ENCODE measurements around the gene NFKBIZ.

NFKBIZ gene, protein sequence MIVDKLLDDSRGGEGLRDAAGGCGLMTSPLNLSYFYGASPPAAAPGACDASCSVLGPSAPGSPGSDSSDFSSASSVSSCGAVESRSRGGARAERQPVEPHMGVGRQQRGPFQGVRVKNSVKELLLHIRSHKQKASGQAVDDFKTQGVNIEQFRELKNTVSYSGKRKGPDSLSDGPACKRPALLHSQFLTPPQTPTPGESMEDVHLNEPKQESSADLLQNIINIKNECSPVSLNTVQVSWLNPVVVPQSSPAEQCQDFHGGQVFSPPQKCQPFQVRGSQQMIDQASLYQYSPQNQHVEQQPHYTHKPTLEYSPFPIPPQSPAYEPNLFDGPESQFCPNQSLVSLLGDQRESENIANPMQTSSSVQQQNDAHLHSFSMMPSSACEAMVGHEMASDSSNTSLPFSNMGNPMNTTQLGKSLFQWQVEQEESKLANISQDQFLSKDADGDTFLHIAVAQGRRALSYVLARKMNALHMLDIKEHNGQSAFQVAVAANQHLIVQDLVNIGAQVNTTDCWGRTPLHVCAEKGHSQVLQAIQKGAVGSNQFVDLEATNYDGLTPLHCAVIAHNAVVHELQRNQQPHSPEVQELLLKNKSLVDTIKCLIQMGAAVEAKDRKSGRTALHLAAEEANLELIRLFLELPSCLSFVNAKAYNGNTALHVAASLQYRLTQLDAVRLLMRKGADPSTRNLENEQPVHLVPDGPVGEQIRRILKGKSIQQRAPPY

DNA sequence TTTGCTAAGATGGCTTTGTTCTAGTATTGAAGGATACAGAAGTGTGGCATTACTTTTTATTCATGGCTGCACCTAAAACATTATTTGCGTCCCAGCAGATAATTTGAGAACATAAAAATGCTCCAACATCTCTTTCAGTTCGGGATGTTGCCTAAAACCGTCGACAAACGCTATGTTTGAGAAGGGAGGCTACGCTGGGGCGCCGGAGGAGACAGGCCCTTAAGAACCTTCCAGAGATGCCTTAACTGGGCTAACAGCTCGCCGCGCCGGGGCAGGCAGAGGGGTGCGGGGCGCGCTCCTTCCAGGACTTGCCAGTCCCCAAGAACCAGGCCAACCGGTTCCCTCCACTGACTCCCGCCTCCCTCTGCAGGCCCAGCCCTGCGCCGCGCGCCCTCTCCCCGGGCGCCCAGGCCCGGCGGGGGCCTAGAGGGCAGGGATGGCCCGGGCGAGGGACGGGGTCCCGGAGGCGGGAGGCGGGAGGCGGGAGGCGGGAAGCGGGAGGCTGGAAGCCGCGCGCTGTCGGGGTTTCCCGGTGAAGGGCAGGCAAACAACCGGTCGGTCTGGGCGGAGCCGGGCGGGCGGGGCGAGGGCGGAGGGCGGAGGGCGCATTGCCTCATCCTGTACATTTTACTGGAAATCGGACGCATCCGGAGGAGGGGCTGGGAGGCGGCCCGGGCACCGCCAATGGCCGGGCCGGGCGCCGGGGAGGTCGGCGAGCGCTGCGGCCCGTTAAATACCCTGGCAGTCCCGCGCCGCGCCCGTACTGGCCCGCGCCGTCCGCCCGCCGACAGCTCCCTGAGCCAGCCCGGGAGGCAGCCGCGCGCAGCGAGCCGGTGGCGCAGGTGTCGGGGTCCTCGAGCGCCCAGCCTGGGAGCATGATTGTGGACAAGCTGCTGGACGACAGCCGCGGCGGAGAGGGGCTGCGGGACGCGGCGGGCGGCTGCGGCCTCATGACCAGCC is at the start of gene NFKBIZ:
Gene NFKBIZ (plus strand): TSS at position 761 of the 960 bp plus-strand sequence. CDS start 115 bp downstream, at position 876.
- DNase-seq, result peak; percentile 93

DNA sequence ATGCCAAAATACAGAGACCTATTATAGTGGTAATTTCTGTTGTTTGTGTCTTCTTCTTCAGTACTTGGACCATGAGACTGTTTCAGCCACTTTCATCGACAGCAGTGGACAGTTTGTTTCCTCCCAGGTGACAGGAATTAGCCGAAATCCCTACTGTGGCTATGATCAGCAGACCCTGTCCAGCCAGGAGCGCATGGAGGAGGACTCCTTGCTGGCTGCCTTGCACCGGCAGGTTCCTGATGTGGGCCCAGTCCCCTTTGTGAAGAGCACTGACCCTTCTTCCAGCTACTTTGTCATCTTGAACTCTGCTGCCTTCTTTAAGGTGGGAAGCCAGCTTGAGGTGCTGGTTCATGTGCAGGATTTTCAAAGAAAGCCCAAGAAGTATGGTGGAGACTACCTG is 48.1 kb upstream of the NFKBIZ start:
- DNase-seq, result no peak

DNA sequence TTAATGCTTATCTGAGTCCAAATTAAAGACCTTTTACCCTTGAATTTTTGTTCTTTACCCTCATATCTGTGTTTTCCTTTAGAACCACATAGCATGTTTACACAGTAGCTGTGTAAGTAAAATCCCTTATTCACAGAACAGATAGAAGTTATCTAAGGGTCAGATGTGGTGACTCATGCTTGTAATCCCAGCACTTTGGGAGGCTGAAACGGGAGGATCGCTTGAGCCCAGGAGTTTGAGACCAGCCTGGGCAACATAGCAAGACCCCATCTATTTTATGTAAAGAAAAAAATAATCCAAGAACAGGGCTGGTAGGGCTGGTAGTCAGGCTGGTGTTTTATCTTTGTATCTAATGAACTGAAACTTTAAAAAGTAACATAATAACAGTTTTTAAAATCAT is 47.1 kb upstream of the NFKBIZ start:
- DNase-seq, result no peak

DNA sequence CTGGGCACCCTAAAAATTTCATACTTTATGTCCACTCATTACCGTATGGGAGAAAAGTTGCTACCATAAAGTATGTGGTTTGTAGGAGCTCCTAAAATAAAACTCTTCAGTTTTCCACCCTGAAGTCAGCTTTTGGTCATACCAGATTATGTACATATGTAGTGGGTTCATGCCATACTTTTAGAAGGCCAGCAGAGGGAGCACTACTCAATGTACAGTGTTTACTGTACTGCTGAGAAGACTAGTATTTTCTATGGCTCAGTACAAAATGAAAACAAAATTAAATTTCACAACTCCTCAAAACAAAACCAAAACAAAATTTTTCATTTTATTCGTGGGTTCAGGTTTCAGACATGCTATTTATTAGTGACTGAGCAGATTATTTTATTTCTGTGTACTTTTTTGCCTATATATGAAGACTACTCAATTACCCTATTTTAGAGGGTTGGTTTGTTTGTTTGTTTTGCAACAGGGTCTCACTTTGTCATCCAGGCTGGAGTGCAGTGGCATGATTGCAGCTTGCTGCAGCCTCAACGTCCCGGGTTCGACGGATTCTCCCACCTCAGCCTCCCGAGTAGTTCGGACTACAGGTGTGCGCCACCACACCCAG is 46.0 kb upstream of the NFKBIZ start:
- DNase-seq, result peak; percentile 47

DNA sequence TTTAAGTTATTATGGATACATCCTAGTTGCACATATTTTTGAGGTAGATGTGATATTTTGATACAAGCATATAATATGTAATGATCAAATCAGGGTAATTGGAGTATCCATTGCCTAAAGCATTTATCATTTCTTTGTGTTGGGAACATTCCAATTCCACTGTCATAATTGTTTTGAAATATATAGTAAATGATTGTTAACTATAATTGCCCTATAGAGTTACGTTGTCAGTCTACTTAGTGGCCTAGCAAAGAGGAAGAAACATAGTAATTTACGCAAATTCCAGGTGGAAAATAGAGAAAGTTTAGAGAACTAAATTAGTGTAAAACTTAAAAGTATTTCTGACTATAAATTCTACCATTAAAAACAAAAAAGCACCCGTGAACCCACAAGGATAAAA is 45.4 kb upstream of the NFKBIZ start:
- no peak for DNase-seq

DNA sequence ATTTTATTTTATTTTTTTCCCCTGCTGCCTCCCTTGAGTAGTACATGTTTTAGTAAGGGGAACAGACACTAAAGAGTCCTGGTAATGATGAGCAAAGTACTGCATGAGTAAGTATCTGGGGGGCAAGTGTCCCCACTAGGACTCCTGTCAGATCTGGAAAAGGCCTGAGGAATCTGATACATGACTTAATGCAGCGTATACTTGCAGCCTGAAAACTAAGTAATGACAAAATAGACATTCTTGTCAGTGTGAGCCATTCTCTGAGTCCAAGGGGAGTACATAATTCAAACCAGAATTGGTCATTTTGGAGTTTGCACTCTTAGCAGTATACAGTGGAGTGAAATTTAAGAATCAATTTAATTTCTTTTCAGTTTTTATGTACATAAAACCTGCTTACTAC is 42.8 kb upstream of the NFKBIZ start:
- DNase-seq, result no peak

DNA sequence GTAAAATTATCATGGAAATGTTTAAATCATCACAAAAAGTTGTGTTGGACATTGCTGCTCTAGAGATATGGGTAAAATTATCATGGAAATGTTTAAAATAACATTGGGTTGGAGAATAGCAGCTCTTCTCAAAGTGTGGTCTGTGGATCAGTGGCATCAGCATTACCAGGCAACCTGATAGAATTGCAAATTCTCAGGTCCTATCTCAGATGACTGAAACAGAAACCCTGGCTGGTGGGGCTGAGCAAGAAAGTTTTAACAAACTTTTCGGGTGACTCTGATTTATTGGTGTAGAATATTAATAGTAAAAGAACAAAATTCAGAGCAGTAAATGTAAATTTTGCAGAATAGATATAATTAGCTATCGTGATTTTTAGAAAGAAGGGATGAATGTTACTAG is 41.4 kb upstream of the NFKBIZ start:
- no peak for DNase-seq

DNA sequence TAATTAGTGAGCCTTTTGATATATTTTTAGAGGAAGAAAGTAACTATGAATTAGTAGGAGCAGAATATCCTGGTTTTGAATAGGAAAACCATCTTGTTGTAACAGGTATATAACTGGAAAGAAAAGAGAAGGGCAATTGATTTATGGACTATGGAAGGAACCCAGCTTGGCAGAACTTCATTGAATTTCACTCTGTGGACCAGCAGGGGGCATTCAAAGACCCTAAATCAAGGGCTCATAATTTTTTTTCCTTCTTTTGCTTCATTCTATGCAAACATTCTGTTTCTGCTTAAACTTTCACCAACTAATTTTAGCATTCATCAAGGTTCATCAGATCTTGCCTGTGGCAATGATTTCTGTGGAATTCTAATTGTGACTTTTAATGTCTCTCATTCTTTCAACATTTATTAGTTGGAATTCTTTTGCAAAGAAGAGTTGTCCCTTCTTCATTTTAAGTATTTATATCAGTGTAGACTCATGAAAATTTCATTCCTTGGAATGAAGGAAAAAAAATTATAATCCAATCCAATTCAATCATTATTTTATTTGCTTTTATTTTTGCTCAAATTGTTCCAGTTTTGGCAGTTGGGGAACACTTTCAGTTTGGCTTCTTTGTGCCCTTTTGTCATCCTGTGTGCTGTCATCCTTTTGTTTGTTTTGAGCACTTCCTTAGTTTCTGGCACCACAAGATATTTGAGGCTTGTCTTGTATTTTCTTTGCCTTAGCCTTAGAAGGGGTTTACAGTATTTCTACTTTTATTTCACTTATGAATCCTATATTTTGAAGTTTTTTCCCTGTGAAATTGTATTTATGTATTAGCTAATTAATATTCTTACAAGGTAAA is 39.9 kb upstream of the NFKBIZ start:
- DNase-seq, result peak; percentile 38

DNA sequence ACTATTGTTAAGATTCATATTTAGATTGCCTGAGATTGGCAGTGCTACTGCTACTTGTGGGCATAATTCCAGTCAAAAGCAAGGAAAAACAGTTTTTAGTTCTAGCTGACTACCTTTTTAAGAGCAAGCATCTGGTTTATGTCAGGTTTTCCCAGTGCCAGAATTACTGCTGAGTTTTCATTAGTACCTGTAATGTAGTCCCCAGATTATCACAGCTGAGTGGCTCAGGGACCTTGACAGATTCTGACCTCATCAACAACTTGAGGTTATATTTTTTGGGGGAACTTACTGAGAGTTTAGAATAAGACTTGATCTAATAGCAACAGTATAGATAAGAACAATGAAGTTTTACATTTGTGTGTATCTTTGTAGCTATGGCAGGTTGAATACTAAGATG is 39.3 kb upstream of the NFKBIZ start:
- no peak for DNase-seq

DNA sequence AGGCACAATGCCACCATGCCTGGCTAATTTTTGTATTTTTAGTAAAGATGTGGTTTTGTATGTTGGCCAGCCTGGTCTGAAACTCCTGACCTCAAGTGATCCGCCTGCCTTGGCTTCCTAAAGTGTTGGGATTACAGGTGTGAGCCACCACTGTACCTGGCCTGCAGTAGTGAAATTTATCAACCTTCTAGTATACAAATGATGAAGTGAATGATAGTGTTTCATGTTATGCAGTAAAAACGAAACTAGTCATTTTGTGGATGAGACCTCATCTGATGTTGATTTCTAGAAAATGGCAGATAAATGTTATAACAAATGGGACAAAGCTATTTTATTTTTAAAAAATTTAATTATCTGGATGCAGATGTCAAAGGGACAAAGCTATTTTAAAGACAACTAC is 37.4 kb upstream of the NFKBIZ start:
- no peak for DNase-seq

DNA sequence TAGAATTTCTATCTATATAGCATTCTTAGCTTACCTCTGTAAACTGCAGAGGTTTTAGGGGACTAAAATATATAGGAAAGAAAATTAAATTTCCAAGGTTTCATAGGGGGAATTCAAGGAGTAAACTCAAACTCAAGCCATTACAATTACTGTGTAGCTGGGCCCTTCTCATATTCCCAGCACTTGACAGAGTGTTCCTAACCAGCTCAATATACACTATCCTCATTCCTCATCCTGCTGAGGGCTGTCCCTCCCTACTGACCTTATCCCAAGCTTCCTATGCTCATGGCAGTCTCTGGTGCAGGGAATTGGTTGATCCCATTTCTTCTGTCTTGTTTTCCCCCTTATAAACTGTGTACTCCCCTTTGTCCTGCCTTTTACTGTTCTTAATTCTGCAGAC is 36.4 kb upstream of the NFKBIZ start:
- DNase-seq, result no peak

DNA sequence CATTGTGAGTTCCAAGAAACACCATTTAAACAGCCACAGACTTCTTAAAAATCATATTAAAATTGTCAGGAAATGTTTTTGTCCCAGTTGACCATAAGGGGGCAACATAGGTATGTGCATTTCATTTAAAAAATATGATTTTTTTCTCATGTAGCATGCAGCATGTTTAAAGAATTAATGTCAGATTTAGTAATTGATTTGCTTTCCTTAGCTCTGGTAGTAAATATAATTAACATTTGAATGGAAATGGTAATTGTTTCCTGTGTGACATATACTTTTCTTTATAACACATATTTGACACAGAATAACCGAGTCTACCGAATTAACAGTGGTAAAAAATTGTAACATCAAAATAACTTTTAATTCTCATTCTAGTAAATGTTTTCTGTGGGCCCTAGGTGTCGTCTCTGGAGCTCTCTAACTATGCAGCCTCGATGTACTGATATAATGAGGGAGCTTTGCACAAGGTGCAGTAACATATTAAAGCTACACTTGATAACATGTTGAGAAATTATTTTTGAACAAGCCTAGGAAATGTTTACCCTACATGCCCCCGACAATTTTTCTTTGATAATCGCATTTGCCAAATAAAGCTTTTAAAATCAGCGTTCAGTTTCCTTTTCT is 35.4 kb upstream of the NFKBIZ start:
- DNase-seq, result no peak

DNA sequence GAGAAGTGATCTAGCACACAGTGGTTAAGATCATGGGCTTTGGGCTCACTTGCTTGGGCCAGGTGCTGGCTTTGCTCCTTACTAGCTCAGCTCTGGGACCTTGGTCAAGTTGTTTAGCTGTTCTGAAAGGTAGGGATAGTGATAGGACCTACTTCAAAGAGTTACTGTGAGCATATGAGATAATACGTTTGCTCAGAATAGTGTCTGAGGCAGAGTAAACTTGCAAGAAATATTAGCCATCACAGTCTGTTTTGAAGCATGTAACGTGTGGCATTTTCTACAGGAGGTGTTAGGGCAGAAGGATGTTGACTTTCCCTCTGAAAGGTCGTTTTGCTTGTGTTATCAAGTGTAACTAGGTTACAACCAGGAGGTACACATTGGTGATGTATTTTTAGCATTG is 34.5 kb upstream of the NFKBIZ start:
- no peak for DNase-seq

DNA sequence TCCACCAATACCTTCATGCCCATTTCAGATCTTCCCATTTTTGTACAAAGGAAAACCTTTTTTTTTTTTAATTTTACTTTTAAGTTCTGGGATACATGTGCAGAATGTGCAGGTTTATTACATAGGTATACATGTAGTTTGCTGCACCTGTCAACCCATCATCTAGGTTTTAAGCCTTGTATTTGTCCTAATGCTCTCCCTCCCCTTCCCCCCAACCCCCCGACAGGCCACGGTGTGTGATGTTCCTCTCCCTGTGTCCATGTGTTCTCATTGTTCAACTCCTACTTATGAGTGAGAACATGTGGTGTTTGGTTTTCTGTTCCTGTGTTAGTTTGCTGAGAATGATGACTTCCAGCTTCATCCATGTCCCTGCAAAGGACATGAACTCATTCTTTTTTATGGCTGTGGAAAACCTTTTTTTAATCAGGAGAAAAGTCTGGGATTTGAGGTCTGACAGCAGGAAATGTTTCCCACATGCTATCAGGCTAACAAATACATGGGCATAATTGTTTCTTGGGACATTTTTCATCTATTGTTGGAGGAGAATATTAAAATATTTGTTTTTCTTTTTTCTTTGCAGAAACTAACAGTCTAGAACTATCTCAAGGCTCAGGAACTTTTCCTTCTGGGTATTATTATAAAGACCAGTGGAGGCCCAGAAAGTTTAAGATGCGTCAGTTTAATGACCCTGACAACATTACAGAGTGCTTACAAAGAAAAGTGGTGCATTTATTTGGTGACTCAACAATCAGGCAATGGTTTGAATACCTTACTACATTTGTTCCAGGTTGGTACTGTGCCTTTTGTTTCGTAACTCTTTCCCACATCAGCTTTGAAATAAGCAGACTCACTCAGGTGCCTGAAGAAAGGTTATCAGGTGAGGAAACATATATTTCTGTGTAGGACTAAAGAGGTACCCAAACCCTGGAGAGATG is 32.8 kb upstream of the NFKBIZ start:
- DNase-seq, result no peak

DNA sequence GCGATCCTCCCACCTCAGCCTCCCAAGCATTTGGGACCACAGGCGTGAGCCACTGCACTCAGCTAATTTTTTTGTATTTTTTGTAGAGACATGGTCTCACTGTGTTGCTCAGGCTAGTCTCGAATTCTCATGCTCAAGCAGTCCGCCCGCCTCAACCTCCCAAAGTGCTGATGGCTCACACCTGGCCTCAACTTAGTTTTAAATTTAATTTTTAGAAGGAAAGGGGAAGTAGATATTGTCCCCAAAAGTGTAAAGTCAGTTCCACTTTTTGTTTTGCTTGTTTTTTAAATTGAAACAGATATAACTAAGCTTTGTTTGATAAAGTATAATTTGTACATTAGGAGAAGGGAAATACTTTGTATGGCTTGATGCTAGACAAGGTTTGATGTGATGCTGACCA is 31.3 kb upstream of the NFKBIZ start:
- no peak for DNase-seq

DNA sequence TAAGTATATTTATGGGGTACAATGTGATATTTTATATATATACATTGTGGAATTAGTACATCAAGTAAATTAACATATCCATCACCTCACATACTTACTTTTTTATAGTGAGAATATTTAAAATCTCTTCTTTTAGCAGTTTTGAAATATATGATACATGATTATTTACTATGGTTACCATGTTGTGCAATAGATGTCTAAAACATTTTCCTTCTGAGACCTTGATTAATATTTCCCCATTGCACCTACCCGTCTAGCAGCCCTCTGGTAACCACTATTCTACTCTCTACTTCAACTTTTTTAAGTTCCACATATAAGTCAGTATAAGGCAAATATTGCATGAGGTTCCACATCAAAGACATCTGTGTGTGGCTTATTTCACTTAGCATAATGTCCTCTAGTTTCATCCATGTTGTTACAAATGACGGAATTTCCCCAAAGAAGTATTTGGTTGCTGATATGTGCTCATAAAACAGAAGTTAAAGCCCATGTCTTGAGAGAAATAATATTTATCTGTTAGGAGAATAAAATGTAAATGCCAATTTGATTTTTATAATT is 29.6 kb upstream of the NFKBIZ start:
- DNase-seq, result no peak

DNA sequence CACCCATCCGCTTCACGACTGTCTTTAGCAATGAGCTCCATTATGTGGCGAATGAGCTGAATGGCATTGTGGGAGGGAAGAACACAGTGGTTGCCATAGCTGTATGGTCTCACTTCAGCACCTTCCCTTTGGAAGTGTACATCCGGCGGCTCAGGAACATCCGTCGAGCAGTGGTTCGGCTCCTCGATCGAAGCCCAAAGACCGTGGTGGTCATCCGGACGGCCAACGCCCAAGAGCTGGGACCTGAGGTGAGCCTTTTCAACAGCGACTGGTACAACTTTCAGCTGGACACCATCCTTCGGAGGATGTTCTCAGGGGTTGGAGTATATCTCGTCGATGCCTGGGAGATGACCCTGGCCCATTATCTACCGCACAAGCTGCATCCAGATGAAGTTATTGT is 27.8 kb upstream of the NFKBIZ start:
- no peak for DNase-seq

DNA sequence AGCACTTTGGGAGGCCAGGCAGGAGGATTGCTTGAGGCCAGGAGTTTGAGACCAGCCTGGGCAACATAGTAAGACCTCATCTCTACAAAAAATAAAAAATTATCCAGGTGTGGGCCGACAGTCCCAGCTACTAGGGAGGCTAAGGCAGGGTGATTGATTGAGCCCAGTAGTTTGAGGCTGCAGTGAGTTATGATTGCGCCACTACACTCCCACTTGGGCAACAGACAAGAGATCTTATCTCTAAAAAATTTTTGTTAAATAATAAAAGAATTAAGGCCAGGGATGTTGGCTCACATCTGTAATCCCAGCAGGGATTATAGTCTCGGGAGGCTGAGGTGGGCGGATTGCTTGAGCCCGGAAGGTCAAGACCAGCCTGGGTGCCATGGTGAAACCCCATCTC is 25.8 kb upstream of the NFKBIZ start:
- DNase-seq, result no peak

DNA sequence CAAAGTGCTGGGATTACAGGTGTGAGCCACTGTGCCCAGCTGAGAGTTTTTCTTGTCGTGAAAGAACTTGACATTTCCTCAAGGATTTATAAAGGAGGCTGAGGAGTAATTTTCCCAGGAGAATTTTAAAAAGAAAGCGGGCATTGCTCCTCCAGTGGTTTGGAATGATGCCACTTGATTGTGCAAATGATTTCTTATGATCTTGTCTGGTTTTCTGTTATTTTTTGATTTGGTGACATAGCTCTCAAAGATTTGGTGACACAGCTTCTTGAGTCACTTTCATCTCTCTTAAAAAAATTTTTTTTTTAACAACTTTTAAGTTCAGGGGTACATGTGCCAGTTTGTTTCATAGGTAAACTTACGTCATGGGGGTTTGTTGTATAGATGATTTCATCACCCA is 24.6 kb upstream of the NFKBIZ start:
- DNase-seq, result no peak

DNA sequence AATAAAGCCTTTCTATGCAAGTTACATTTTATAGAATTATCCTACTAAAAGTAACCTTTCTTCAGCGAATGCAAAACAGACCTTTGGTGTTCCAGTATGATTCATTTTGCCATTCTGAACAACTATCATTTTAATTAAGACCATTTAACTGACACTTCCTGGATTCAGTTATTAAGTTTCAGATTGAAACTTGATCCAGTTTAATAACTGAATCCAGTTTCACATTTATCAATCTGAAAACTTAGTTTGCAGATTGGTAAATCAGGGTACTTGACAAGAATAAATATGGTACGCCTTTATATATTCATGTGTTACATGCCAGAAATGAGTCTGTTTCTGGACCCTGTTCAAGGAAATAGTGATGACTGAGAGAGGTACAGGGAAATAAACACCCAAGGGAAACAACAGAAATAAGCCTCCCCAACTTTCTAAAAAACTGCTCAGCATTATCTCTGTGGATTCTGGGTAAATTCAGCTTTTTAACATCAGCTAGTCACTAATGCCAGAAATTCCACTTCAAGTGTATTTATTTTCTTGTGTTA is 23.3 kb upstream of the NFKBIZ start:
- no peak for DNase-seq

Measured in activated CD8-positive, alpha-beta memory T cell treated with anti-CD3 and anti-CD28 coated beads, Interleukin-2, amount 50 U/mL, for 4 hours (primary cell).